HepG2 (cell line): ENCODE data around the gene DDRGK1. TPM values are rescaled to one million over a fixed set of nuclear protein-coding genes. Genes with fewer than 3 reads are reported as not detected.

Experiments used
- AKAP8 ChIP-seq: sonication (generic); formaldehyde crosslinking; IDR thresholded peaks from 2 replicates; pipeline ENCODE4 v1.5.1; 2020; ENCODE audit warnings: mild to moderate bottlenecking, missing genetic modification reagents
- ARNTL ChIP-seq: sonication (generic); formaldehyde crosslinking; IDR thresholded peaks from 2 replicates; pipeline ENCODE4 v1.4.0; 2020; ENCODE audit warnings: mild to moderate bottlenecking, missing genetic modification reagents
- BHLHE40 ChIP-seq: IDR thresholded peaks from 2 replicates; pipeline ENCODE4 v1.6.1; 2011; ENCODE audit warnings: low read length, improper control_type of control experiment
- CBX2 ChIP-seq, 2 experiments: fragments of 200-600 bp in 1 of 2; sonication (generic); formaldehyde crosslinking in 1 of 2; IDR thresholded peaks; 2 replicates each; pipeline versions ENCODE4 v1.7.0 to v1.8.1; 2018 to 2022; ENCODE audit warnings: low read depth in 2 of 2, low read length in 1 of 2, mild to moderate bottlenecking in 1 of 2, missing genetic modification reagents in 1 of 2
- CEBPG ChIP-seq: IDR thresholded peaks from 2 replicates; pipeline ENCODE4 v1.6.1; 2016
- DRAP1 ChIP-seq: IDR thresholded peaks from 2 replicates; pipeline ENCODE4 v1.6.1; 2016; ENCODE audit warnings: missing genetic modification reagents, missing compliant biosample characterization
- HMGA1 ChIP-seq: sonication (generic); formaldehyde crosslinking; conservative IDR thresholded peaks from 2 replicates; pipeline ENCODE4 v1.4.0; 2020; ENCODE audit warnings: missing genetic modification reagents
- HNRNPUL1 ChIP-seq: fragments of 200-400 bp; formaldehyde crosslinking; IDR thresholded peaks from 2 replicates; pipeline ENCODE4 v1.6.1; 2017; ENCODE audit warnings: low read depth, mild to moderate bottlenecking, low read length, moderate library complexity
- HOMEZ ChIP-seq: IDR thresholded peaks from 2 replicates; pipeline ENCODE4 v1.6.1; 2016; ENCODE audit warnings: low read depth
- MTF2 ChIP-seq: sonication (generic); formaldehyde crosslinking; IDR thresholded peaks from 2 replicates; pipeline ENCODE4 v1.5.0; 2020; ENCODE audit warnings: missing genetic modification reagents, borderline replicate concordance
- PCBP1 ChIP-seq: fragments of 200-400 bp; formaldehyde crosslinking; IDR thresholded peaks from 2 replicates; pipeline ENCODE4 v1.6.1; 2017; ENCODE audit warnings: mild to moderate bottlenecking, low read depth, low read length, borderline replicate concordance
- SRSF1 ChIP-seq: fragments of 200-400 bp; formaldehyde crosslinking; optimal IDR thresholded peaks from 2 replicates; pipeline ENCODE3; 2017; ENCODE audit warnings: mild to moderate bottlenecking, low read depth, low read length, moderate library complexity
- SUZ12 ChIP-seq: fragments of 150-350 bp; IDR thresholded peaks from 2 replicates; pipeline ENCODE4 v1.6.1; 2014; ENCODE audit warnings: low read depth, low read length
- THAP11 ChIP-seq: IDR thresholded peaks from 2 replicates; pipeline ENCODE4 v1.6.1; 2016; ENCODE audit warnings: missing biosample characterization, missing genetic modification reagents
- ZFP36 ChIP-seq: fragments of 150-350 bp; IDR thresholded peaks from 2 replicates; pipeline ENCODE4 v1.6.1; 2018; ENCODE audit warnings: borderline replicate concordance, low read length, low read depth; ENCODE audit not compliant: partially characterized antibody
- ZFP37 ChIP-seq: sonication (generic); formaldehyde crosslinking; IDR thresholded peaks from 2 replicates; pipeline ENCODE4 v1.4.0; 2020; ENCODE audit warnings: missing genetic modification reagents, borderline replicate concordance
- ZMYM2 ChIP-seq: sonication (generic); formaldehyde crosslinking; IDR thresholded peaks from 2 replicates; pipeline ENCODE4 v1.8.0; 2022; ENCODE audit warnings: mild to moderate bottlenecking, missing genetic modification reagents
- ZNF101 ChIP-seq: sonication (generic); formaldehyde crosslinking; IDR thresholded peaks from 2 replicates; pipeline ENCODE4 v1.4.0; 2020; ENCODE audit warnings: mild to moderate bottlenecking, low read depth, missing genetic modification reagents, borderline replicate concordance
- ZNF30 ChIP-seq: sonication (generic); formaldehyde crosslinking; IDR thresholded peaks from 2 replicates; pipeline ENCODE4 v1.5.0; 2020; ENCODE audit warnings: mild to moderate bottlenecking, missing genetic modification reagents
- ZNF503 ChIP-seq: sonication (generic); formaldehyde crosslinking; IDR thresholded peaks from 2 replicates; pipeline ENCODE4 v1.4.0; 2020; ENCODE audit warnings: missing genetic modification reagents
- ZNF670 ChIP-seq: sonication (generic); formaldehyde crosslinking; IDR thresholded peaks from 2 replicates; pipeline ENCODE4 v1.8.0; 2022; ENCODE audit warnings: mild to moderate bottlenecking, missing genetic modification reagents, borderline replicate concordance
- ZNF782 ChIP-seq: sonication (generic); formaldehyde crosslinking; IDR thresholded peaks from 2 replicates; pipeline ENCODE4 v1.4.0; 2020; ENCODE audit warnings: missing genetic modification reagents, mild to moderate bottlenecking, borderline replicate concordance
- ZNF839 ChIP-seq: sonication (generic); formaldehyde crosslinking; IDR thresholded peaks from 2 replicates; pipeline ENCODE4 v1.4.0; 2020; ENCODE audit warnings: missing genetic modification reagents, mild to moderate bottlenecking, borderline replicate concordance
- ZSCAN29 ChIP-seq: sonication (generic); formaldehyde crosslinking; conservative IDR thresholded peaks from 2 replicates; pipeline ENCODE4 v1.4.0; 2020; ENCODE audit warnings: mild to moderate bottlenecking, missing genetic modification reagents
- polyA plus RNA-seq, 8 experiments: library from polyadenylated mRNA; depleted of rRNA in 3 of 8; stranded (reverse) in 7 of 8; unstranded in 1 of 8; fragments of >200 nt; fragmentation: Illumina TruSeq in 4 of 8; extraction: Trizol in 4 of 8; gene quantifications; 2 replicates each; pipeline versions ENCODE4 v1.2.1 to v1.2.3, GENCODE V29; 2011 to 2016; ENCODE audit warnings: low read depth in 4 of 8, missing spikeins in 1 of 8, mixed read lengths in 1 of 8; ENCODE audit not compliant: insufficient read depth in 1 of 8
- total RNA-seq, 5 experiments: library from RNA; depleted of rRNA; stranded (reverse); fragments of >200 nt; fragmentation: Illumina TruSeq; extraction: Trizol; gene quantifications; 2 replicates each; pipeline ENCODE4 v1.2.3, GENCODE V29; 2016; ENCODE audit warnings: low read depth in 1 of 5
- TF ChIP-seq, protein P1 (sequence below): sonication (generic); formaldehyde crosslinking; IDR thresholded peaks from 2 replicates; pipeline ENCODE4 v1.4.0; 2020; ENCODE audit warnings: mild to moderate bottlenecking, missing genetic modification reagents
- TF ChIP-seq, protein P2 (sequence below): sonication (generic); formaldehyde crosslinking; IDR thresholded peaks from 2 replicates; pipeline ENCODE4 v1.4.0; 2020; ENCODE audit warnings: mild to moderate bottlenecking, missing genetic modification reagents

The DDRGK1 gene
- total and polyA plus RNA-seq, 2 of the 13 experiments (the other 11 are each of a cell fraction or from before 2014, with no cell fraction given) = 96.7 to 149 TPM

DNA sequence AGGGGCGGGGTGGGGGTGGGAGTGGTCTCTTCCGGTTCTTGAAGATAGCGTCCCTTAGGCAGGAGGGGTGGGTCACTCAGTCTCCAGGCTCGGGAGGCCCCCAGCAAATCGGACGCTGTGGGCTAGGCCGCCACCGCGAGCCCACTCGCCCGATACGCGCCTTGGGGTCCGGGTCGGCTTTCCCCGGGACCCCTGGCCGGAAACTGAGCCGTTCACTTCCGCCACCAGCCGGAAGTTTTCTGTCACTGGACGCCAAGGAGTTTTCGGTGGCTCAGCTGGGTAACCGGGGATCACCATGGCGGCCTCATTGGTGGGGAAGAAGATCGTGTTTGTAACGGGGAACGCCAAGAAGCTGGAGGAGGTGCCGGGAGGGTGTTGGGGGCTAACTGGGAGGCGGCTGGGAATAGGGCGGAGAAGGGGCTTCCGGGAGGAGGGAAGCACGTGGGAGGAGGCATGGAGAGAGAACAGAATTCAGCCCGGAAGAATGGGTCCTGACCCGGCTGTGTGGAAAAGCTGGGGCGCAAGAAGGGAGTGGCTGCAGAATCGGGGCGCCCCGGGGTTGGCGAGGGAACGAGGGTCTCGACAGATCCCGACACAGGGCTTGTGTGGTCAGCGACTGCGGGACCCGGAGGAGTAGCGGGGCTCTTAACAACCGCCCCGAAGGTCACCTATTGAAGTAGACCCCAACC, 4.9 kb upstream of the DDRGK1 start, which contains the start of gene ITPA (continued):
- TF ChIP-seq SRSF1 (peak; percentile 96), ZNF101 (peak; percentile 45; the same call in 1 of the 2 replicates), ZMYM2 (CRISPR knock-in tag) (0 out of 2 replicates have a peak, but pooled peaks have one; percentile 44), PCBP1 (peak; percentile 85; the same call in 1 of the 2 replicates), ZNF839 (CRISPR knock-in tag) (peak; percentile 95), SUZ12 (no peak), HNRNPUL1 (no peak), HMGA1 (CRISPR knock-in tag) (no peak), HOMEZ (CRISPR knock-in tag) (no peak), ZSCAN29 (peak; percentile 74; the same call in 1 of the 2 replicates), ZFP37 (CRISPR knock-in tag) (peak; percentile 49; the same call in 1 of the 2 replicates), CEBPG (CRISPR knock-in tag) (no peak), DRAP1 (CRISPR knock-in tag) (peak; percentile 84), THAP11 (CRISPR knock-in tag) (peak; percentile 89), CBX2 (IDR thresholded peaks at IDR 0.05; ENCODE audit: low read depth, low read length) (no peak), CBX2 (CRISPR knock-in tag; IDR thresholded peaks at IDR 0.05; ENCODE audit: low read depth) (no peak; the same call in 1 of the 2 replicates), ZFP36 (no peak), ZNF30 (CRISPR knock-in tag) (no peak), ZNF503 (CRISPR knock-in tag) (peak; percentile 42; the same call in 1 of the 2 replicates), AKAP8 (CRISPR knock-in tag) (0 out of 2 replicates have a peak, but pooled peaks have one; percentile 76), MTF2 (CRISPR knock-in tag) (no peak), BHLHE40 (peak; percentile 19; the same call in 1 of the 2 replicates), ZNF670 (peak; percentile 63; the same call in 1 of the 2 replicates), ARNTL (CRISPR knock-in tag) (peak; percentile 94), ZNF782 (CRISPR knock-in tag) (peak; percentile 84; the same call in 1 of the 2 replicates)
- TF ChIP-seq, protein P1, sequence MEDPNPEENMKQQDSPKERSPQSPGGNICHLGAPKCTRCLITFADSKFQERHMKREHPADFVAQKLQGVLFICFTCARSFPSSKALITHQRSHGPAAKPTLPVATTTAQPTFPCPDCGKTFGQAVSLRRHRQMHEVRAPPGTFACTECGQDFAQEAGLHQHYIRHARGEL (CRISPR knock-in tag) = peak; percentile 54; the same call in 1 of the 2 replicates
- TF ChIP-seq, protein P2, sequence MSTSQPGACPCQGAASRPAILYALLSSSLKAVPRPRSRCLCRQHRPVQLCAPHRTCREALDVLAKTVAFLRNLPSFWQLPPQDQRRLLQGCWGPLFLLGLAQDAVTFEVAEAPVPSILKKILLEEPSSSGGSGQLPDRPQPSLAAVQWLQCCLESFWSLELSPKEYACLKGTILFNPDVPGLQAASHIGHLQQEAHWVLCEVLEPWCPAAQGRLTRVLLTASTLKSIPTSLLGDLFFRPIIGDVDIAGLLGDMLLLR (CRISPR knock-in tag) = peak; percentile 79
